Muscle layer of colon (tissue), 2 donors: Measurements from ENCODE around the gene CD83.
A peak's percentile ranks its signal among the peaks of the same experiment; 100 is the strongest.
"Not testable (repeated sequence)": the region's sequence is repeated elsewhere in the genome, so short reads cannot be mapped to it uniquely, and the experiment has no call there.

ENCODE experiments used
- H3K27ac ChIP-seq: one replicate; pipeline ENCODE4 v1.7.0; 2013; ENCODE audit warnings: low read depth, mild to moderate bottlenecking, low read length, moderate library complexity
- H3K27me3 ChIP-seq, 2 donors: one replicate each; pipeline ENCODE4 v1.7.0; 2013; ENCODE audit warnings: low read length in 2 of 2, mild to moderate bottlenecking in 2 of 2; ENCODE audit not compliant: insufficient read depth in 2 of 2, control insufficient read depth in 1 of 2
- H3K36me3 ChIP-seq: one replicate; pipeline ENCODE4 v1.7.0; 2013; ENCODE audit warnings: mild to moderate bottlenecking, low read length; ENCODE audit not compliant: insufficient read depth
- H3K4me1 ChIP-seq: one replicate; pipeline ENCODE4 v1.7.0; 2013; ENCODE audit warnings: mild to moderate bottlenecking, low read length; ENCODE audit not compliant: insufficient read depth
- H3K4me3 ChIP-seq, 2 donors: one replicate each; pipeline ENCODE4 v1.7.0; 2013; ENCODE audit warnings: low read length in 2 of 2, low read depth in 1 of 2, mild to moderate bottlenecking in 1 of 2, moderate library complexity in 1 of 2
- H3K9ac ChIP-seq: one replicate; pipeline ENCODE4 v1.7.0; 2013; ENCODE audit warnings: low read length
- H3K9me3 ChIP-seq: one replicate; pipeline ENCODE4 v1.7.0; 2013; ENCODE audit warnings: mild to moderate bottlenecking, low read length
- donor health status: abdominal sarcoma.
- donor health status: Adenocarcinoma of cecum.

Gene CD83

GRCh38 chr6:14117158-14118090, at the start of gene CD83:
CD83 (plus strand) TSS chr6:14117772; CDS start chr6:14117812, 40 bp downstream.
- H3K9me3 ChIP-seq, result no peaks in the 10 kb centered on the region
- H3K4me1 ChIP-seq, result peaks cover 8% of the 10 kb centered on the region
- H3K27me3 ChIP-seq, result no peaks in the 10 kb centered on the region
- no peaks in the 10 kb centered on the region for H3K36me3 ChIP-seq
- peak within 1 kb of the TSS; percentile 23 for H3K27ac ChIP-seq
- no peak within 1 kb of the TSS for H3K9ac ChIP-seq
- peak within 1 kb of the TSS; percentile 71 to 79 for H3K4me3 ChIP-seq

GRCh38 chr6:14068133-14068532, 49.4 kb upstream of the CD83 start:
- no peaks in the 10 kb centered on the region for H3K9me3 ChIP-seq
- H3K36me3 ChIP-seq, result no peaks in the 10 kb centered on the region
- no peaks in the 10 kb centered on the region for H3K4me1 ChIP-seq
- H3K9ac ChIP-seq, result no peak overlapping the region
- no peak overlapping the region for H3K4me3 ChIP-seq
- no peaks in the 10 kb centered on the region for H3K27me3 ChIP-seq
- no peak overlapping the region for H3K27ac ChIP-seq

GRCh38 chr6:14068623-14069022, 48.9 kb upstream of the CD83 start:
- Histone ChIP-seq H3K9ac (no peak overlapping the region), H3K27ac (no peak overlapping the region), H3K36me3 (no peaks in the 10 kb centered on the region), H3K9me3 (no peaks in the 10 kb centered on the region), H3K27me3 (no peaks in the 10 kb centered on the region), H3K4me1 (no peaks in the 10 kb centered on the region), H3K4me3 (no peak overlapping the region)

- Histone ChIP-seq H3K9me3 (no peaks in the 10 kb centered on the region), H3K4me1 (peaks cover 7% of the 10 kb centered on the region), H3K27ac (no peak overlapping the region), H3K4me3 (no peak overlapping the region), H3K27me3 (no peaks in the 10 kb centered on the region), H3K36me3 (no peaks in the 10 kb centered on the region), H3K9ac (no peak overlapping the region)
Measured at GRCh38 chr6:14070457-14070856, 47.1 kb upstream of the CD83 start.

GRCh38 chr6:14072084-14072483, 45.5 kb upstream of the CD83 start:
- H3K36me3 ChIP-seq, result no peaks in the 10 kb centered on the region
- H3K9me3 ChIP-seq, result no peaks in the 10 kb centered on the region
- no peak overlapping the region for H3K9ac ChIP-seq
- H3K27ac ChIP-seq, result no peak overlapping the region
- H3K27me3 ChIP-seq, result no peaks in the 10 kb centered on the region
- no peak overlapping the region for H3K4me3 ChIP-seq
- peaks cover 7% of the 10 kb centered on the region for H3K4me1 ChIP-seq

- not testable (repeated sequence) for H3K4me1 ChIP-seq, H3K4me3 ChIP-seq, H3K9me3 ChIP-seq, H3K9ac ChIP-seq, H3K36me3 ChIP-seq, H3K27me3 ChIP-seq, H3K27ac ChIP-seq
Measured at GRCh38 chr6:14073561-14074354, 43.8 kb upstream of the CD83 start.

- Histone ChIP-seq H3K27me3 (no peaks in the 10 kb centered on the region), H3K4me1 (peaks cover 7% of the 10 kb centered on the region), H3K9ac (peak overlapping the region; percentile 60), H3K36me3 (no peaks in the 10 kb centered on the region), H3K4me3 (peak overlapping the region; percentile 33 to 62), H3K27ac (peak overlapping the region; percentile 7), H3K9me3 (no peaks in the 10 kb centered on the region)
Measured at GRCh38 chr6:14074476-14075094, 43.0 kb upstream of the CD83 start.

GRCh38 chr6:14075095-14075503, 42.5 kb upstream of the CD83 start:
- no peaks in the 10 kb centered on the region for H3K27me3 ChIP-seq
- H3K4me1 ChIP-seq, result peaks cover 7% of the 10 kb centered on the region
- H3K9me3 ChIP-seq, result no peaks in the 10 kb centered on the region
- no peaks in the 10 kb centered on the region for H3K36me3 ChIP-seq
- peak overlapping the region; percentile 33 to 62 for H3K4me3 ChIP-seq
- H3K9ac ChIP-seq, result peak overlapping the region; percentile 60
- H3K27ac ChIP-seq, result peak overlapping the region; percentile 7

GRCh38 chr6:14077193-14077867, 40.2 kb upstream of the CD83 start:
- Histone ChIP-seq H3K36me3 (no peaks in the 10 kb centered on the region), H3K27me3 (no peaks in the 10 kb centered on the region), H3K4me1 (peaks cover 7% of the 10 kb centered on the region), H3K9ac (no peak overlapping the region), H3K4me3 (no peak overlapping the region), H3K27ac (no peak overlapping the region), H3K9me3 (no peaks in the 10 kb centered on the region)

- H3K27ac ChIP-seq, result no peak overlapping the region
Measured at GRCh38 chr6:14079433-14079832, 38.1 kb upstream of the CD83 start.

GRCh38 chr6:14079971-14080370, 37.6 kb upstream of the CD83 start:
- no peaks in the 10 kb centered on the region for H3K27me3 ChIP-seq
- no peaks in the 10 kb centered on the region for H3K9me3 ChIP-seq
- H3K4me1 ChIP-seq, result peaks cover 1% of the 10 kb centered on the region
- no peak overlapping the region for H3K4me3 ChIP-seq
- no peak overlapping the region for H3K27ac ChIP-seq
- no peak overlapping the region for H3K9ac ChIP-seq
- no peaks in the 10 kb centered on the region for H3K36me3 ChIP-seq

More at GRCh38 chr6:14079433-14079832, 38.1 kb upstream of the CD83 start:
- no peaks in the 10 kb centered on the region for H3K27me3 ChIP-seq
- no peak overlapping the region for H3K4me3 ChIP-seq
- H3K9me3 ChIP-seq, result no peaks in the 10 kb centered on the region
- H3K4me1 ChIP-seq, result peaks cover 7% of the 10 kb centered on the region
- H3K9ac ChIP-seq, result no peak overlapping the region
- no peaks in the 10 kb centered on the region for H3K36me3 ChIP-seq
